A673 (cell line): ENCODE results near the gene DIDO1. TPM values are rescaled to one million over a fixed set of nuclear protein-coding genes. Genes with fewer than 3 reads are reported as not detected.

Source experiments
- BruUV-seq: library from RNA; stranded (reverse); fragments of 400-500 nt; replicated peaks from 2 replicates; lab custom pipeline; 2021; lab: Mats Ljungman, UMichigan
- CTCF ChIA-PET: fragments of 300-600 bp; sonication (Branson Sonifier 250); formaldehyde crosslinking; loops from one replicate; lab custom pipeline; 2022; ENCODE audit warnings: antibody characterized with exemption; lab: Charles Lee
- POLR2A ChIA-PET: fragments of 300-600 bp; sonication (Branson Sonifier 250); formaldehyde crosslinking; loops from one replicate; lab custom pipeline; 2022; ENCODE audit warnings: antibody characterized with exemption; ENCODE audit not compliant: low non-redundant PET; lab: Charles Lee
- DNase-seq: peaks from one replicate; pipeline ENCODE4 v3.0.0-alpha.2; 2015; ENCODE audit warnings: low spot score
- H3K27ac ChIP-seq: fragments of 200-600 bp; sonication (generic); 2 replicates; pipeline ENCODE4 v1.5.1; 2016; ENCODE audit warnings: mixed run types, low read depth, mild to moderate bottlenecking, mixed read lengths, antibody characterized with exemption, low read length; ENCODE audit not compliant: poor library complexity, severe bottlenecking
- H3K27me3 ChIP-seq: fragments of 200-600 bp; sonication (generic); replicated peaks from 2 replicates; pipeline ENCODE4 v1.6.1; 2017; ENCODE audit warnings: mixed run types, low read depth, mild to moderate bottlenecking, mixed read lengths, antibody characterized with exemption, low read length; ENCODE audit not compliant: insufficient read depth, poor library complexity
- H3K36me3 ChIP-seq: fragments of 200-600 bp; sonication (generic); 2 replicates; pipeline ENCODE4 v1.6.1; 2016; ENCODE audit warnings: mixed run types, mild to moderate bottlenecking, mixed read lengths, antibody characterized with exemption, low read length; ENCODE audit not compliant: insufficient read depth, poor library complexity, severe bottlenecking
- H3K4me1 ChIP-seq: fragments of 200-600 bp; sonication (generic); 2 replicates; pipeline ENCODE4 v1.6.1; 2017; ENCODE audit warnings: mixed run types, mild to moderate bottlenecking, mixed read lengths, antibody characterized with exemption, low read length; ENCODE audit not compliant: insufficient read depth, poor library complexity, severe bottlenecking
- H3K4me3 ChIP-seq: fragments of 200-600 bp; sonication (generic); 2 replicates; pipeline ENCODE4 v1.5.1; 2016; ENCODE audit warnings: low read depth, mixed run types, mild to moderate bottlenecking, mixed read lengths, low read length; ENCODE audit not compliant: poor library complexity, severe bottlenecking
- H3K9me3 ChIP-seq: fragments of 200-600 bp; sonication (generic); 2 replicates; pipeline ENCODE4 v1.6.1; 2016; ENCODE audit warnings: mixed run types, low read depth, mild to moderate bottlenecking, mixed read lengths, antibody characterized with exemption, low read length; ENCODE audit not compliant: poor library complexity, severe bottlenecking
- EZH2 ChIP-seq: fragments of 200-600 bp; sonication (generic); IDR thresholded peaks from 2 replicates; pipeline ENCODE4 v1.6.1; 2017; ENCODE audit warnings: borderline replicate concordance, low read depth, mild to moderate bottlenecking, mixed read lengths, antibody characterized with exemption, low read length; ENCODE audit not compliant: poor library complexity, severe bottlenecking
- intact Hi-C: fragments of 100-400 bp; cut with micrococcal nuclease; formaldehyde crosslinking; loops from one replicate; pipeline ENCODE4 v1.10.0; 2022; ENCODE audit not compliant: unreplicated experiment
- total RNA-seq: library from RNA; stranded (reverse); gene quantifications from 2 replicates; pipeline ENCODE4 v1.2.3, GENCODE V29; 2021
- TF ChIP-seq, protein P1 (sequence below): fragments of 300-800, 200-600 bp; sonication (generic); conservative IDR thresholded peaks from 2 replicates; pipeline ENCODE4 v1.5.1; 2017; ENCODE audit warnings: low read depth, mild to moderate bottlenecking, antibody characterized with exemption, low read length, moderate library complexity, mixed read lengths

The DIDO1 gene
- total RNA-seq, 1 experiment from 2014 or later: 64.4 TPM

DNA sequence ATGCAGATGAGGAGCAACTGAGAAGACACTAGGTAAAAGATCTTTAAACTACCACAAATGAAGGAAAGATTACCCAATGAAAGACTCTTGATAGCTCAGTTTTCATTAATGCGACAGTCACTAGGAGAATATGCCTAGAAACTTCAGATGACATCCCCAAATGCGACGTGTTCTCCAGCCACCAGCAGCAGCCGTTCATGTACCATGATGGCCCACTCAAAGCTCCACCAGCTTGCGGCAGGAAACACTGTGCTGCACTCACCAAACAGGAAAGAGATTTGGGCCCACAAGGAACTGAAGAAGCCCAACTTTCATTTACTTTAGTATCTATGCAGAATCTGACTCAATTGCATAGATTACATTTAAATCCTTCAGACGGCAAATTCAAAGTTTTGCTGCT lies 7.5 kb downstream of the DIDO1 start:
- H3K4me3 ChIP-seq: no peak overlapping the region
- intact Hi-C loops: no loop called here
- no peaks in the 10 kb centered on the region for H3K27me3 ChIP-seq
- no peak overlapping the region for H3K27ac ChIP-seq
- no peaks in the 10 kb centered on the region for H3K36me3 ChIP-seq
- POLR2A ChIA-PET: no interaction called here
- no TSS peak for BruUV-seq
- DNase-seq: no peak
- peaks cover 69% of the 10 kb centered on the region for H3K4me1 ChIP-seq
- TF ChIP-seq, protein P1, sequence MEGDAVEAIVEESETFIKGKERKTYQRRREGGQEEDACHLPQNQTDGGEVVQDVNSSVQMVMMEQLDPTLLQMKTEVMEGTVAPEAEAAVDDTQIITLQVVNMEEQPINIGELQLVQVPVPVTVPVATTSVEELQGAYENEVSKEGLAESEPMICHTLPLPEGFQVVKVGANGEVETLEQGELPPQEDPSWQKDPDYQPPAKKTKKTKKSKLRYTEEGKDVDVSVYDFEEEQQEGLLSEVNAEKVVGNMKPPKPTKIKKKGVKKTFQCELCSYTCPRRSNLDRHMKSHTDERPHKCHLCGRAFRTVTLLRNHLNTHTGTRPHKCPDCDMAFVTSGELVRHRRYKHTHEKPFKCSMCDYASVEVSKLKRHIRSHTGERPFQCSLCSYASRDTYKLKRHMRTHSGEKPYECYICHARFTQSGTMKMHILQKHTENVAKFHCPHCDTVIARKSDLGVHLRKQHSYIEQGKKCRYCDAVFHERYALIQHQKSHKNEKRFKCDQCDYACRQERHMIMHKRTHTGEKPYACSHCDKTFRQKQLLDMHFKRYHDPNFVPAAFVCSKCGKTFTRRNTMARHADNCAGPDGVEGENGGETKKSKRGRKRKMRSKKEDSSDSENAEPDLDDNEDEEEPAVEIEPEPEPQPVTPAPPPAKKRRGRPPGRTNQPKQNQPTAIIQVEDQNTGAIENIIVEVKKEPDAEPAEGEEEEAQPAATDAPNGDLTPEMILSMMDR: no peak
- no peak for TF ChIP-seq EZH2
- H3K9me3 ChIP-seq: no peaks in the 10 kb centered on the region
- CTCF ChIA-PET: interaction anchor here (0.6 kb wide), 1 partner anchor 57 kb away, joined by 4 read pairs; no protein-coding TSS in a partner anchor

DNA sequence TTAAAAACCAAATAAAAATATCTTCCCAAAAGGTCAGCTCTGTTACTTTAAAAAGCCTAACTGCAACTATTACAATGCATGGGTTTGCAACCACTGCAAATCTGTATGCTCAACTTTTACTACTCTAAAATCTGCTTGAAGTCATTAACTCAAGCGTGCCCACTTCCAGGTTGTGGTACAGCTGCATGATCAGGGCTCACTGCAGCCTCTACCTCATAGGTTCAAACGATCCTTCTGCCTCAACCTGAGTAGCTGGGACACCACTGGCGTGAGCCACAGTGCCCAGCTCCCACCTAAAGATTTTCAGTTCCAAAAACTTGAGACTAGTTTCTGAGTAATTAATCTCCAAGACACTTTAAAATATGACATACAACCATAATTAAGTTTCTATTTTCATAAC lies 8.2 kb downstream of the DIDO1 start:
- Histone ChIP-seq H3K27me3 (no peaks in the 10 kb centered on the region), H3K9me3 (no peaks in the 10 kb centered on the region), H3K4me3 (no peak overlapping the region), H3K4me1 (peaks cover 66% of the 10 kb centered on the region), H3K36me3 (peaks cover 5% of the 10 kb centered on the region), H3K27ac (no peak overlapping the region)
- intact Hi-C loops: no loop called here
- ChIA-PET CTCF (no interaction called here), POLR2A (no interaction called here)
- BruUV-seq: no TSS peak
- DNase-seq: no peak
- TF ChIP-seq, protein P1: no peak
- TF ChIP-seq EZH2: no peak

DNA sequence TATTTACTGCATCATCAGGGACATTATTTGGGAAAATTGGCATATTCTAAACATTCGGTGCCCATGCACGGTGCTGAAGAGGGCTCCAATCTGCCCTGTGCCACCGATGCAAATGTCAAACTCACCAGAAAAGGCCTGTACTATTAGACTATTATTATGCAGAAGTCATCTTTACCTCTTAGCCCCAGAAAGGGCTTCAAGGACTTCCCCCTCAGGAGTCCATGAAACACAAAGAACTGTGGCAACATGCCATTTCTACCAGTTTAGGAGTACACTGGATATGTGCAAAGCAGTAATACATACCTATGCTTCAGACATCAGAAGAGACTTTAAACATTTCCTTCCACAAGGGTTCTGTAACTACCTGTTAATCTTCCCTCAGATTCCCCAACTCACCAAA lies 8.6 kb downstream of the DIDO1 start:
- peaks cover 10% of the 10 kb centered on the region for H3K36me3 ChIP-seq
- H3K27me3 ChIP-seq: no peaks in the 10 kb centered on the region
- no peak for DNase-seq
- H3K27ac ChIP-seq: no peak overlapping the region
- intact Hi-C loops: no loop called here
- BruUV-seq: no TSS peak
- POLR2A ChIA-PET: no interaction called here
- H3K4me3 ChIP-seq: no peak overlapping the region
- no peaks in the 10 kb centered on the region for H3K9me3 ChIP-seq
- CTCF ChIA-PET: no interaction called here
- H3K4me1 ChIP-seq: peaks cover 66% of the 10 kb centered on the region
- no peak for TF ChIP-seq EZH2
- TF ChIP-seq, protein P1: no peak
